GM23338 (cell line): Measurements from ENCODE around the gene KCNK16. TPM values are rescaled to one million over a fixed set of nuclear protein-coding genes. Genes with fewer than 3 reads are reported as not detected.

ENCODE experiments used
- ATAC-seq: fragments of 200-7000 bp; cut with Tn5 transposase; 3 replicates; pipeline ENCODE4 v1.9.1; 2020
- DNase-seq: peaks from one replicate; pipeline ENCODE4 v3.0.0-alpha.2; 2015; ENCODE audit warnings: low spot score
- H2AFZ ChIP-seq: fragments of 200-600 bp; sonication (generic); 2 replicates; pipeline ENCODE4 v1.8.0; 2016; ENCODE audit warnings: antibody characterized with exemption, mild to moderate bottlenecking, moderate library complexity
- H3F3A ChIP-seq: fragments of 200-600 bp; sonication (generic); replicated peaks from 2 replicates; pipeline ENCODE4 v1.8.0; 2017; ENCODE audit warnings: antibody characterized with exemption, mixed run types, low read depth
- H3K27ac ChIP-seq: fragments of 200-600 bp; sonication (generic); 2 replicates; pipeline ENCODE4 v1.6.1; 2016; ENCODE audit warnings: low read depth
- H3K27me3 ChIP-seq: fragments of 200-600 bp; sonication (generic); 2 replicates; pipeline ENCODE4 v1.8.0; 2016; ENCODE audit warnings: mild to moderate bottlenecking, mixed run types, moderate library complexity; ENCODE audit not compliant: insufficient read depth
- H3K36me3 ChIP-seq: fragments of 200-600 bp; sonication (generic); 2 replicates; pipeline ENCODE4 v1.8.0; 2016; ENCODE audit warnings: mild to moderate bottlenecking; ENCODE audit not compliant: insufficient read depth
- H3K4me1 ChIP-seq: fragments of 200-600 bp; sonication (generic); 2 replicates; pipeline ENCODE4 v1.8.0; 2016; ENCODE audit warnings: mild to moderate bottlenecking, moderate library complexity; ENCODE audit not compliant: insufficient read depth
- H3K4me2 ChIP-seq: fragments of 200-600 bp; sonication (generic); 2 replicates; pipeline ENCODE4 v1.7.1; 2017; ENCODE audit warnings: mixed run types
- H3K4me3 ChIP-seq: fragments of 200-600 bp; sonication (generic); 2 replicates; pipeline ENCODE4 v1.6.1; 2016; ENCODE audit warnings: mixed run types
- H3K79me2 ChIP-seq: fragments of 200-600 bp; sonication (generic); replicated peaks from 2 replicates; pipeline ENCODE4 v1.8.0; 2017; ENCODE audit warnings: mild to moderate bottlenecking; ENCODE audit not compliant: insufficient read depth
- H3K9me2 ChIP-seq: fragments of 200-600 bp; sonication (generic); 2 replicates; pipeline ENCODE4 v1.8.0; 2017; ENCODE audit not compliant: insufficient read depth
- H4K20me1 ChIP-seq: fragments of 200-600 bp; sonication (generic); replicated peaks from 2 replicates; pipeline ENCODE4 v1.8.0; 2017; ENCODE audit warnings: mild to moderate bottlenecking; ENCODE audit not compliant: insufficient read depth
- H3K27ac Mint-ChIP-seq: 2 replicates; pipeline ENCODE4 v1.8.0; 2020; ENCODE audit warnings: inconsistent platforms, mild to moderate bottlenecking, moderate library complexity, mixed read lengths
- H3K27me3 Mint-ChIP-seq: 3 replicates; pipeline ENCODE4 v1.8.0; 2022; ENCODE audit warnings: low read depth, mild to moderate bottlenecking, moderate library complexity, mixed read lengths, inconsistent platforms; ENCODE audit not compliant: insufficient read depth, poor library complexity
- H3K36me3 Mint-ChIP-seq: 3 replicates; pipeline ENCODE4 v1.8.0; 2021; ENCODE audit warnings: low read depth, mild to moderate bottlenecking, inconsistent platforms, moderate library complexity, mixed read lengths
- H3K4me1 Mint-ChIP-seq: 3 replicates; pipeline ENCODE4 v1.8.0; 2020; ENCODE audit warnings: mild to moderate bottlenecking, inconsistent platforms, mixed read lengths
- H3K4me3 Mint-ChIP-seq: 3 replicates; pipeline ENCODE4 v1.8.0; 2021; ENCODE audit warnings: moderate library complexity, mild to moderate bottlenecking, inconsistent platforms, mixed read lengths
- H3K9me3 Mint-ChIP-seq: 3 replicates; pipeline ENCODE4 v1.8.0; 2020; ENCODE audit warnings: moderate library complexity, mild to moderate bottlenecking, inconsistent platforms, mixed read lengths
- CREB1 ChIP-seq: fragments of 250-450 bp; sonication (Bioruptor Pico); IDR thresholded peaks from 2 replicates; pipeline ENCODE4 v1.5.0; 2020; ENCODE audit warnings: low read depth, mild to moderate bottlenecking, moderate library complexity
- CTCF ChIP-seq, 2 experiments: fragments of 200-600 bp in 1 of 2; sonication (generic) in 1 of 2; conservative IDR thresholded peaks; 2 replicates each; pipeline versions ENCODE4 v1.5.1 to v1.6.1; 2016 to 2017; ENCODE audit warnings: antibody characterized with exemption in 2 of 2, low read depth in 2 of 2, mild to moderate bottlenecking in 2 of 2, moderate library complexity in 1 of 2
- ETS1 ChIP-seq: IDR thresholded peaks from 2 replicates; pipeline ENCODE4 v1.6.1; 2016; ENCODE audit warnings: antibody characterized with exemption
- EZH2 ChIP-seq: fragments of 200-600 bp; sonication (generic); IDR thresholded peaks from one replicate; pipeline ENCODE4 v1.8.0; 2017; ENCODE audit warnings: antibody characterized with exemption, mild to moderate bottlenecking, low read depth; ENCODE audit not compliant: unreplicated experiment
- EZH2phosphoT487 ChIP-seq: fragments of 200-600 bp; sonication (generic); IDR thresholded peaks from one replicate; pipeline ENCODE4 v1.8.1; 2018; ENCODE audit warnings: antibody characterized with exemption; ENCODE audit not compliant: unreplicated experiment
- JUNB ChIP-seq: IDR thresholded peaks from one replicate; pipeline ENCODE4 v1.6.1; 2016; ENCODE audit warnings: antibody characterized with exemption; ENCODE audit not compliant: unreplicated experiment
- NANOG ChIP-seq: IDR thresholded peaks from 2 replicates; pipeline ENCODE4 v1.6.1; 2016; ENCODE audit warnings: antibody characterized with exemption, borderline replicate concordance
- POLR2AphosphoS5 ChIP-seq: IDR thresholded peaks from 2 replicates; pipeline ENCODE4 v1.6.1; 2016; ENCODE audit warnings: antibody characterized with exemption, low read depth
- STAT1 ChIP-seq: IDR thresholded peaks from one replicate; pipeline ENCODE4 v1.6.1; 2016; ENCODE audit warnings: antibody characterized with exemption; ENCODE audit not compliant: unreplicated experiment
- ZNF114 ChIP-seq: fragments of 250-450 bp; sonication (Bioruptor Pico); IDR thresholded peaks from 2 replicates; pipeline ENCODE4 v1.5.0; 2020; ENCODE audit warnings: mild to moderate bottlenecking, moderate library complexity
- ZNF331 ChIP-seq: fragments of 250-450 bp; sonication (Bioruptor Pico); IDR thresholded peaks from 2 replicates; pipeline ENCODE4 v1.5.0; 2020; ENCODE audit warnings: low read depth, mild to moderate bottlenecking, moderate library complexity
- ZNF462 ChIP-seq: fragments of 250-450 bp; sonication (Bioruptor Pico); IDR thresholded peaks from 2 replicates; pipeline ENCODE4 v1.5.0; 2020; ENCODE audit warnings: mild to moderate bottlenecking, moderate library complexity
- polyA plus RNA-seq: library from polyadenylated mRNA; unstranded; fragments of >200 nt; fragmentation: Nextera tagmentation; extraction: Ambion mirVana; gene quantifications from 2 replicates; pipeline ENCODE4 v1.2.1, GENCODE V29; 2016
- total RNA-seq: library from RNA; depleted of rRNA; stranded (reverse); fragments of >200 nt; shearing (Covaris generic); gene quantifications from 2 replicates; pipeline ENCODE4 v1.2.3, GENCODE V29; 2014

The KCNK16 gene
- total and polyA plus RNA-seq, 2 experiments from 2014 or later, result not detected

- TF ChIP-seq EZH2, result no peak
- peak; percentile 54; the same call in 1 of the 2 replicates for TF ChIP-seq ETS1
- Histone ChIP-seq H3K9me2 (peaks cover 9% of the 10 kb centered on the region; the same call in 1 of the 2 replicates), H2AFZ (peak overlapping the region; percentile 30), H3K4me2 (peak overlapping the region; percentile 11; the same call in 1 of the 2 replicates), H4K20me1 (no peaks in the 10 kb centered on the region; the same call in 1 of the 2 replicates), H3K27ac (no peak overlapping the region), H3K36me3 (no peaks in the 10 kb centered on the region), H3K4me1 (peaks cover 6% of the 10 kb centered on the region), H3F3A (no peaks in the 10 kb centered on the region), H3K27me3 (no peaks in the 10 kb centered on the region), H3K79me2 (no peaks in the 10 kb centered on the region), H3K4me3 (no peak overlapping the region)
- H3K27ac Mint-ChIP-seq, result no peak overlapping the region
- ATAC-seq (peak; percentile 51), DNase-seq (peak; percentile 66)
- no peaks in the 10 kb centered on the region for H3K36me3 Mint-ChIP-seq
- H3K4me3 Mint-ChIP-seq, result no peak overlapping the region; the same call in 2 of the 3 replicates
- peaks cover 22% of the 10 kb centered on the region for H3K4me1 Mint-ChIP-seq
- no peaks in the 10 kb centered on the region for H3K9me3 Mint-ChIP-seq
- H3K27me3 Mint-ChIP-seq, result peaks cover 11% of the 10 kb centered on the region
Observed at GRCh38 chr6:39344821-39345280, 22.3 kb upstream of the KCNK16 start.

- Histone ChIP-seq H3K9me2 (peaks cover 9% of the 10 kb centered on the region; the same call in 1 of the 2 replicates), H3F3A (no peaks in the 10 kb centered on the region), H3K27me3 (no peaks in the 10 kb centered on the region), H3K4me1 (peaks cover 6% of the 10 kb centered on the region), H3K36me3 (no peaks in the 10 kb centered on the region), H4K20me1 (no peaks in the 10 kb centered on the region; the same call in 1 of the 2 replicates), H3K79me2 (no peaks in the 10 kb centered on the region), H3K4me3 (no peak overlapping the region), H3K4me2 (no peak overlapping the region), H3K27ac (no peak overlapping the region), H2AFZ (peak overlapping the region; percentile 76; the same call in 1 of the 2 replicates)
- Mint-ChIP-seq H3K9me3 (no peaks in the 10 kb centered on the region), H3K4me3 (no peak overlapping the region), H3K4me1 (peaks cover 31% of the 10 kb centered on the region), H3K36me3 (no peaks in the 10 kb centered on the region), H3K27me3 (peaks cover 15% of the 10 kb centered on the region), H3K27ac (no peak overlapping the region)
- DNase-seq (peak; percentile 22), ATAC-seq (peak; percentile 16)
- TF ChIP-seq EZH2, result no peak
- TF ChIP-seq CTCF (conservative IDR thresholded peaks at IDR 0.05; ENCODE audit: low read depth in 2 of 2), result no peak; a peak in 1 of 4 replicates
- no peak for TF ChIP-seq ZNF462 (CRISPR knock-in tag)
- no peak for TF ChIP-seq STAT1
- no peak for TF ChIP-seq POLR2AphosphoS5
- no peak for TF ChIP-seq JUNB
- TF ChIP-seq ZNF114 (CRISPR knock-in tag), result no peak
- TF ChIP-seq CREB1 (CRISPR knock-in tag), result no peak
- no peak for TF ChIP-seq EZH2phosphoT487
- no peak for TF ChIP-seq NANOG
- TF ChIP-seq ZNF331 (CRISPR knock-in tag), result no peak
Observed at GRCh38 chr6:39343396-39343870, 20.9 kb upstream of the KCNK16 start.
